ENCODE results near the gene CBLC. TPM values are rescaled to one million over a fixed set of nuclear protein-coding genes. Genes with fewer than 3 reads are reported as not detected.

The CBLC gene
- total and polyA plus RNA-seq, 2 donors (not counting 1 experiment from before 2014, with no cell fraction given) = not detected

DNA sequence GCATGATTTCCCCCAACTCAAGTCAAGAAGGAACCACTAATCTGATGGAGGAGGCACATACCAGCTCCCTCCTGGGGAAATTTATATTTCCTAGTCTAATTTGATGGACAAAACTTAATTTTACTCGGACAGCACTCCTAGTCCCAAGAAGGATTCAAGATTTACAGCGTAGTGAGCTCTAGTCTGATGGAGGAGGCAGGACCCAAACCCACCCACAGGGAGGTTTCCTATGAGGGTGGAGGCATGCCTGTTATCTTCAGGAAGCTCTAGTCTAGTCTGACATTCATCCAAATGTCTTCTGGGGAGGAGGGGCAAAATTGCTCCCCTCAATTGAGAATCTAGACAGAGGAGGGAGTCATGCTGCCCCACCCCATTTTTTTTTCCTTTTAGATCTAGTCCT, 39.6 kb upstream of the CBLC start:
- no peaks in the 10 kb centered on the region for H3K27me3 ChIP-seq (replicated peaks in 1 of 4; ENCODE audit: control extremely low read depth in 1 of 4, control insufficient read depth in 3 of 4, insufficient read depth in 4 of 4, low read length in 3 of 4)
- Mint-ChIP-seq H3K27ac (no peak overlapping the region), H3K4me3 (no peak overlapping the region), H3K4me1 (peaks cover 18% of the 10 kb centered on the region), H3K27me3 (no peaks in the 10 kb centered on the region), H3K9me3 (ENCODE audit: insufficient read depth) (no peaks in the 10 kb centered on the region)
- no peaks in the 10 kb centered on the region for H3K79me2 ChIP-seq (ENCODE audit: control insufficient read depth, insufficient read depth, low read length)
- ChIA-PET POLR2A (no interaction called here), CTCF (interaction anchor here (1.1 to 8.4 kb wide), 2 partner anchors 14 to 33 kb away, joined by 4 to 54 read pairs; no protein-coding TSS in a partner anchor)
- no peak overlapping the region for H3K27ac ChIP-seq (ENCODE audit: low read length in 2 of 2)
- no peak overlapping the region for H3K9ac ChIP-seq (ENCODE audit: low read length)
- ATAC-seq (ENCODE audit: low read depth) (no peak), DNase-seq (no peak)
- H3K4me3 ChIP-seq (ENCODE audit: control extremely low read depth in 1 of 5, extremely low read depth in 1 of 5, insufficient read depth in 1 of 5, low read depth in 2 of 5, low read length in 4 of 5) = no peak overlapping the region
- intact Hi-C loops (cut with micrococcal nuclease) = no loop called here
- no peaks in the 10 kb centered on the region for H3K36me3 ChIP-seq (replicated peaks in 1 of 2; ENCODE audit: control extremely low read depth in 1 of 2, control insufficient read depth in 1 of 2, extremely low read depth in 1 of 2, insufficient read depth in 2 of 2, low read length in 1 of 2)
- no peaks in the 10 kb centered on the region for H4K20me1 ChIP-seq (ENCODE audit: control insufficient read depth, insufficient read depth, low read length, poor library complexity, severe bottlenecking)
- no peaks in the 10 kb centered on the region for H3K9me3 ChIP-seq (ENCODE audit: control extremely low read depth in 1 of 3, control insufficient read depth in 2 of 3, insufficient read depth in 1 of 3, low read length in 2 of 3)
- no peak overlapping the region for H3K4me2 ChIP-seq (replicated peaks; ENCODE audit: low read depth, low read length, poor library complexity, severe bottlenecking)
- H2AFZ ChIP-seq (ENCODE audit: insufficient read depth, low read depth, low read length, poor library complexity, severe bottlenecking) = no peak overlapping the region
- TF ChIP-seq, protein P1, sequence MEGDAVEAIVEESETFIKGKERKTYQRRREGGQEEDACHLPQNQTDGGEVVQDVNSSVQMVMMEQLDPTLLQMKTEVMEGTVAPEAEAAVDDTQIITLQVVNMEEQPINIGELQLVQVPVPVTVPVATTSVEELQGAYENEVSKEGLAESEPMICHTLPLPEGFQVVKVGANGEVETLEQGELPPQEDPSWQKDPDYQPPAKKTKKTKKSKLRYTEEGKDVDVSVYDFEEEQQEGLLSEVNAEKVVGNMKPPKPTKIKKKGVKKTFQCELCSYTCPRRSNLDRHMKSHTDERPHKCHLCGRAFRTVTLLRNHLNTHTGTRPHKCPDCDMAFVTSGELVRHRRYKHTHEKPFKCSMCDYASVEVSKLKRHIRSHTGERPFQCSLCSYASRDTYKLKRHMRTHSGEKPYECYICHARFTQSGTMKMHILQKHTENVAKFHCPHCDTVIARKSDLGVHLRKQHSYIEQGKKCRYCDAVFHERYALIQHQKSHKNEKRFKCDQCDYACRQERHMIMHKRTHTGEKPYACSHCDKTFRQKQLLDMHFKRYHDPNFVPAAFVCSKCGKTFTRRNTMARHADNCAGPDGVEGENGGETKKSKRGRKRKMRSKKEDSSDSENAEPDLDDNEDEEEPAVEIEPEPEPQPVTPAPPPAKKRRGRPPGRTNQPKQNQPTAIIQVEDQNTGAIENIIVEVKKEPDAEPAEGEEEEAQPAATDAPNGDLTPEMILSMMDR (IDR thresholded peaks at IDR 0.05) = no peak
- TF ChIP-seq EZH2 (IDR thresholded peaks at IDR 0.05; ENCODE audit: borderline replicate concordance, insufficient read depth, low read depth, low read length, poor library complexity, severe bottlenecking) = no peak
- H3K4me1 ChIP-seq (ENCODE audit: control insufficient read depth in 2 of 2, insufficient read depth in 2 of 2, low read length in 2 of 2) = peaks cover 0 to 21% of the 10 kb centered on the region in 2 donors
- WGBS (ENCODE audit: insufficient coverage) = 100% methylated on average over 1 of the region's 2 CpGs

- Histone ChIP-seq H4K20me1 (ENCODE audit: control insufficient read depth, insufficient read depth, low read length, poor library complexity, severe bottlenecking) (no peaks in the 10 kb centered on the region), H3K27me3 (replicated peaks in 1 of 4; ENCODE audit: control extremely low read depth in 1 of 4, control insufficient read depth in 3 of 4, insufficient read depth in 4 of 4, low read length in 3 of 4) (no peaks in the 10 kb centered on the region), H2AFZ (ENCODE audit: insufficient read depth, low read depth, low read length, poor library complexity, severe bottlenecking) (no peak overlapping the region), H3K4me1 (ENCODE audit: control insufficient read depth in 2 of 2, insufficient read depth in 2 of 2, low read length in 2 of 2) (peaks cover 0 to 21% of the 10 kb centered on the region in 2 donors), H3K79me2 (ENCODE audit: control insufficient read depth, insufficient read depth, low read length) (no peaks in the 10 kb centered on the region), H3K36me3 (replicated peaks in 1 of 2; ENCODE audit: control extremely low read depth in 1 of 2, control insufficient read depth in 1 of 2, extremely low read depth in 1 of 2, insufficient read depth in 2 of 2, low read length in 1 of 2) (no peaks in the 10 kb centered on the region), H3K27ac (ENCODE audit: low read length in 2 of 2) (no peak overlapping the region), H3K4me2 (replicated peaks; ENCODE audit: low read depth, low read length, poor library complexity, severe bottlenecking) (no peak overlapping the region), H3K9me3 (ENCODE audit: control extremely low read depth in 1 of 3, control insufficient read depth in 2 of 3, insufficient read depth in 1 of 3, low read length in 2 of 3) (no peaks in the 10 kb centered on the region), H3K4me3 (ENCODE audit: control extremely low read depth in 1 of 5, extremely low read depth in 1 of 5, insufficient read depth in 1 of 5, low read depth in 2 of 5, low read length in 4 of 5) (no peak overlapping the region), H3K9ac (ENCODE audit: low read length) (no peak overlapping the region)
- ChIA-PET CTCF (interaction anchor here (1.1 to 8.4 kb wide), 3 partner anchors 15 to 32 kb away, joined by 3 to 54 read pairs (median 4); no protein-coding TSS in a partner anchor), POLR2A (interaction anchor here (0.6 kb wide), 1 partner anchor 23 kb away, joined by 5 read pairs; no protein-coding TSS in a partner anchor)
- no peak overlapping the region for H3K4me3 Mint-ChIP-seq
- peaks cover 18% of the 10 kb centered on the region for H3K4me1 Mint-ChIP-seq
- no peaks in the 10 kb centered on the region for H3K27me3 Mint-ChIP-seq
- no peak overlapping the region for H3K27ac Mint-ChIP-seq
- DNase-seq = no peak
- no peak for ATAC-seq (ENCODE audit: low read depth)
- WGBS (ENCODE audit: insufficient coverage) = 51% methylated on average over 7 of the region's 11 CpGs
- no peaks in the 10 kb centered on the region for H3K9me3 Mint-ChIP-seq (ENCODE audit: insufficient read depth)
- TF ChIP-seq EZH2 (IDR thresholded peaks at IDR 0.05; ENCODE audit: borderline replicate concordance, insufficient read depth, low read depth, low read length, poor library complexity, severe bottlenecking) = no peak
- TF ChIP-seq, protein P1 (IDR thresholded peaks at IDR 0.05) = no peak
- intact Hi-C loops (cut with micrococcal nuclease) = no loop called here
These were observed 38.8 kb upstream of the CBLC start for GRCh38 chr19:44738603-44739558.

Data from B cell (primary cell).